ENCODE measurements around the gene SNX13. TPM values are rescaled to one million over a fixed set of nuclear protein-coding genes. Genes with fewer than 3 reads are reported as not detected.

SNX13 gene
- total RNA-seq, 1 donor from 2014 or later = 37.6 TPM

- H3K27me3 ChIP-seq (ENCODE audit: control insufficient read depth in 3 of 3, insufficient read depth in 3 of 3, low read length in 3 of 3) = no peaks in the 10 kb centered on the region
- no peak overlapping the region for H3K9ac ChIP-seq (ENCODE audit: low read depth in 1 of 3, low read length in 3 of 3)
- no peak overlapping the region for H3K4me3 ChIP-seq (ENCODE audit: low read length in 3 of 3)
- no peaks in the 10 kb centered on the region for H3K9me3 ChIP-seq (ENCODE audit: control insufficient read depth in 3 of 3, low read length in 3 of 3)
- peaks cover 17 to 25% (median 23%) of the 10 kb centered on the region in 3 donors for H3K4me1 ChIP-seq (ENCODE audit: control insufficient read depth in 3 of 3, insufficient read depth in 3 of 3, low read length in 3 of 3)
- no peaks in the 10 kb centered on the region for H3K36me3 ChIP-seq (ENCODE audit: control insufficient read depth in 3 of 3, insufficient read depth in 3 of 3, low read length in 3 of 3)
- no peak overlapping the region for H3K27ac ChIP-seq (ENCODE audit: low read depth, low read length)
These were observed 5.6 kb downstream of the SNX13 start for GRCh38 chr7:17934612-17935240.

GRCh38 chr7:17934094-17934493, 6.2 kb downstream of the SNX13 start:
- Histone ChIP-seq H3K4me3 (ENCODE audit: low read length in 3 of 3) (no peak overlapping the region), H3K9me3 (ENCODE audit: control insufficient read depth in 3 of 3, low read length in 3 of 3) (no peaks in the 10 kb centered on the region), H3K9ac (ENCODE audit: low read depth in 1 of 3, low read length in 3 of 3) (no peak overlapping the region), H3K4me1 (ENCODE audit: control insufficient read depth in 3 of 3, insufficient read depth in 3 of 3, low read length in 3 of 3) (peaks cover 17 to 22% (median 21%) of the 10 kb centered on the region in 3 donors), H3K27me3 (ENCODE audit: control insufficient read depth in 3 of 3, insufficient read depth in 3 of 3, low read length in 3 of 3) (no peaks in the 10 kb centered on the region), H3K36me3 (ENCODE audit: control insufficient read depth in 3 of 3, insufficient read depth in 3 of 3, low read length in 3 of 3) (no peaks in the 10 kb centered on the region), H3K27ac (ENCODE audit: low read depth, low read length) (no peak overlapping the region)

- Histone ChIP-seq H3K4me3 (ENCODE audit: low read length in 3 of 3) (no peak overlapping the region), H3K27ac (ENCODE audit: low read depth, low read length) (no peak overlapping the region), H3K9me3 (ENCODE audit: control insufficient read depth in 3 of 3, low read length in 3 of 3) (no peaks in the 10 kb centered on the region), H3K27me3 (ENCODE audit: control insufficient read depth in 3 of 3, insufficient read depth in 3 of 3, low read length in 3 of 3) (no peaks in the 10 kb centered on the region), H3K4me1 (ENCODE audit: control insufficient read depth in 3 of 3, insufficient read depth in 3 of 3, low read length in 3 of 3) (peaks cover 8 to 14% (median 9%) of the 10 kb centered on the region in 3 donors), H3K36me3 (ENCODE audit: control insufficient read depth in 3 of 3, insufficient read depth in 3 of 3, low read length in 3 of 3) (no peaks in the 10 kb centered on the region), H3K9ac (ENCODE audit: low read depth in 1 of 3, low read length in 3 of 3) (no peak overlapping the region)
These were observed 7.5 kb downstream of the SNX13 start for GRCh38 chr7:17932770-17933169.

GRCh38 chr7:17931069-17931468, 9.2 kb downstream of the SNX13 start:
- Histone ChIP-seq H3K9ac (ENCODE audit: low read depth in 1 of 3, low read length in 3 of 3) (no peak overlapping the region), H3K9me3 (ENCODE audit: control insufficient read depth in 3 of 3, low read length in 3 of 3) (no peaks in the 10 kb centered on the region), H3K4me3 (ENCODE audit: low read length in 3 of 3) (no peak overlapping the region), H3K36me3 (ENCODE audit: control insufficient read depth in 3 of 3, insufficient read depth in 3 of 3, low read length in 3 of 3) (no peaks in the 10 kb centered on the region), H3K4me1 (ENCODE audit: control insufficient read depth in 3 of 3, insufficient read depth in 3 of 3, low read length in 3 of 3) (peaks cover 5 to 11% (median 5%) of the 10 kb centered on the region in 3 donors), H3K27ac (ENCODE audit: low read depth, low read length) (no peak overlapping the region), H3K27me3 (ENCODE audit: control insufficient read depth in 3 of 3, insufficient read depth in 3 of 3, low read length in 3 of 3) (no peaks in the 10 kb centered on the region)

GRCh38 chr7:17930546-17930945, 9.7 kb downstream of the SNX13 start:
- Histone ChIP-seq H3K36me3 (ENCODE audit: control insufficient read depth in 3 of 3, insufficient read depth in 3 of 3, low read length in 3 of 3) (no peaks in the 10 kb centered on the region), H3K4me1 (ENCODE audit: control insufficient read depth in 3 of 3, insufficient read depth in 3 of 3, low read length in 3 of 3) (peaks cover 5 to 11% (median 5%) of the 10 kb centered on the region in 3 donors)

GRCh38 chr7:17929647-17930395, 10.5 kb downstream of the SNX13 start:
- H3K27me3 ChIP-seq (ENCODE audit: control insufficient read depth in 3 of 3, insufficient read depth in 3 of 3, low read length in 3 of 3) = no peaks in the 10 kb centered on the region
- no peak overlapping the region for H3K4me3 ChIP-seq (ENCODE audit: low read length in 3 of 3)
- H3K9me3 ChIP-seq (ENCODE audit: control insufficient read depth in 3 of 3, low read length in 3 of 3) = no peaks in the 10 kb centered on the region
- H3K9ac ChIP-seq (ENCODE audit: low read depth in 1 of 3, low read length in 3 of 3) = no peak overlapping the region
- H3K27ac ChIP-seq (ENCODE audit: low read depth, low read length) = no peak overlapping the region
- peaks cover 5 to 11% (median 5%) of the 10 kb centered on the region in 3 donors for H3K4me1 ChIP-seq (ENCODE audit: control insufficient read depth in 3 of 3, insufficient read depth in 3 of 3, low read length in 3 of 3)
- no peaks in the 10 kb centered on the region for H3K36me3 ChIP-seq (ENCODE audit: control insufficient read depth in 3 of 3, insufficient read depth in 3 of 3, low read length in 3 of 3)

More at GRCh38 chr7:17930546-17930945, 9.7 kb downstream of the SNX13 start:
- Histone ChIP-seq H3K9ac (ENCODE audit: low read depth in 1 of 3, low read length in 3 of 3) (no peak overlapping the region), H3K27ac (ENCODE audit: low read depth, low read length) (no peak overlapping the region), H3K27me3 (ENCODE audit: control insufficient read depth in 3 of 3, insufficient read depth in 3 of 3, low read length in 3 of 3) (no peaks in the 10 kb centered on the region), H3K4me3 (ENCODE audit: low read length in 3 of 3) (no peak overlapping the region), H3K9me3 (ENCODE audit: control insufficient read depth in 3 of 3, low read length in 3 of 3) (no peaks in the 10 kb centered on the region)

- Histone ChIP-seq H3K9ac (ENCODE audit: low read depth in 1 of 3, low read length in 3 of 3) (no peak overlapping the region), H3K4me3 (ENCODE audit: low read length in 3 of 3) (no peak overlapping the region), H3K36me3 (ENCODE audit: control insufficient read depth in 3 of 3, insufficient read depth in 3 of 3, low read length in 3 of 3) (no peaks in the 10 kb centered on the region), H3K4me1 (ENCODE audit: control insufficient read depth in 3 of 3, insufficient read depth in 3 of 3, low read length in 3 of 3) (peaks cover 8 to 10% (median 9%) of the 10 kb centered on the region in 3 donors), H3K9me3 (ENCODE audit: control insufficient read depth in 3 of 3, low read length in 3 of 3) (no peaks in the 10 kb centered on the region), H3K27me3 (ENCODE audit: control insufficient read depth in 3 of 3, insufficient read depth in 3 of 3, low read length in 3 of 3) (no peaks in the 10 kb centered on the region), H3K27ac (ENCODE audit: low read depth, low read length) (no peak overlapping the region)
These were observed 12.2 kb downstream of the SNX13 start for GRCh38 chr7:17928055-17928454.

- no peak overlapping the region for H3K27ac ChIP-seq (ENCODE audit: low read depth, low read length)
- no peaks in the 10 kb centered on the region for H3K9me3 ChIP-seq (ENCODE audit: control insufficient read depth in 3 of 3, low read length in 3 of 3)
- H3K36me3 ChIP-seq (ENCODE audit: control insufficient read depth in 3 of 3, insufficient read depth in 3 of 3, low read length in 3 of 3) = no peaks in the 10 kb centered on the region
- H3K4me3 ChIP-seq (ENCODE audit: low read length in 3 of 3) = no peak overlapping the region
- peaks cover 0 to 11% (median 4%) of the 10 kb centered on the region in 3 donors for H3K4me1 ChIP-seq (ENCODE audit: control insufficient read depth in 3 of 3, insufficient read depth in 3 of 3, low read length in 3 of 3)
- no peaks in the 10 kb centered on the region for H3K27me3 ChIP-seq (ENCODE audit: control insufficient read depth in 3 of 3, insufficient read depth in 3 of 3, low read length in 3 of 3)
- no peak overlapping the region for H3K9ac ChIP-seq (ENCODE audit: low read depth in 1 of 3, low read length in 3 of 3)
These were observed 18.4 kb downstream of the SNX13 start for GRCh38 chr7:17921857-17922416.

- no peak overlapping the region for H3K4me3 ChIP-seq (ENCODE audit: low read length in 3 of 3)
- H3K27me3 ChIP-seq (ENCODE audit: control insufficient read depth in 3 of 3, insufficient read depth in 3 of 3, low read length in 3 of 3) = no peaks in the 10 kb centered on the region
- H3K9me3 ChIP-seq (ENCODE audit: control insufficient read depth in 3 of 3, low read length in 3 of 3) = no peaks in the 10 kb centered on the region
- H3K27ac ChIP-seq (ENCODE audit: low read depth, low read length) = no peak overlapping the region
- peaks cover 0 to 12% (median 3%) of the 10 kb centered on the region in 3 donors for H3K4me1 ChIP-seq (ENCODE audit: control insufficient read depth in 3 of 3, insufficient read depth in 3 of 3, low read length in 3 of 3)
- no peaks in the 10 kb centered on the region for H3K36me3 ChIP-seq (ENCODE audit: control insufficient read depth in 3 of 3, insufficient read depth in 3 of 3, low read length in 3 of 3)
- H3K9ac ChIP-seq (ENCODE audit: low read depth in 1 of 3, low read length in 3 of 3) = no peak overlapping the region
These were observed 22.5 kb downstream of the SNX13 start for GRCh38 chr7:17917842-17918241.

- peaks cover 2 to 12% (median 6%) of the 10 kb centered on the region in 3 donors for H3K4me1 ChIP-seq (ENCODE audit: control insufficient read depth in 3 of 3, insufficient read depth in 3 of 3, low read length in 3 of 3)
These were observed 23.5 kb downstream of the SNX13 start for GRCh38 chr7:17916786-17917185.

More at GRCh38 chr7:17916786-17917185, 23.5 kb downstream of the SNX13 start:
- Histone ChIP-seq H3K36me3 (ENCODE audit: control insufficient read depth in 3 of 3, insufficient read depth in 3 of 3, low read length in 3 of 3) (no peaks in the 10 kb centered on the region), H3K27ac (ENCODE audit: low read depth, low read length) (no peak overlapping the region), H3K9ac (ENCODE audit: low read depth in 1 of 3, low read length in 3 of 3) (no peak overlapping the region), H3K4me3 (ENCODE audit: low read length in 3 of 3) (no peak overlapping the region), H3K27me3 (ENCODE audit: control insufficient read depth in 3 of 3, insufficient read depth in 3 of 3, low read length in 3 of 3) (no peaks in the 10 kb centered on the region), H3K9me3 (ENCODE audit: control insufficient read depth in 3 of 3, low read length in 3 of 3) (no peaks in the 10 kb centered on the region)

Measured in skeletal muscle tissue (tissue), 4 donors.